GM12878 (cell line): ENCODE data around the gene COL8A2. TPM values are rescaled to one million over a fixed set of nuclear protein-coding genes. Genes with fewer than 3 reads are reported as not detected.

Experiments used
- ATAC-seq: fragments of 200-7000 bp; cut with Tn5 transposase; 3 replicates; pipeline ENCODE4 v1.9.1; 2020; ENCODE audit warnings: mild to moderate bottlenecking, moderate library complexity
- BruUV-seq: library from RNA; stranded (reverse); fragments of 400-500 nt; replicated peaks from 2 replicates; lab custom pipeline; 2021; lab: Mats Ljungman, UMichigan
- CTCF ChIA-PET: fragments of 300-600 bp; sonication (Branson Sonifier 250); formaldehyde crosslinking; extraction: SDS; loops from one replicate; lab custom pipeline; 2021; ENCODE audit warnings: inconsistent platforms; lab: Yijun Ruan, JAX
- POLR2A ChIA-PET: fragments of 350-600 bp; formaldehyde crosslinking; extraction: SDS; loops from one replicate; lab custom pipeline; 2021; ENCODE audit warnings: inconsistent platforms; lab: Charles Lee
- RAD21 ChIA-PET: fragments of 300-600 bp; sonication (Branson Sonifier 250); formaldehyde crosslinking; loops from one replicate; lab custom pipeline; 2023; ENCODE audit warnings: antibody characterized with exemption; ENCODE audit not compliant: unreplicated experiment; lab: Charles Lee
- SMC1A ChIA-PET: fragments of 300-600 bp; sonication (Branson Sonifier 250); formaldehyde crosslinking; loops from one replicate; lab custom pipeline; 2023; ENCODE audit not compliant: unreplicated experiment, uncharacterized antibody; lab: Charles Lee
- DNase-seq: peaks from one replicate; pipeline ENCODE4 v3.0.0-alpha.2; 2011; ENCODE audit warnings: low read depth, low spot score
- FAIRE-seq: peaks from 3 replicates; lab custom pipeline; 2011; peaks lifted over from hg19 to GRCh38; lab: Jason Lieb, UNC
- H2AFZ ChIP-seq: 2 replicates; pipeline ENCODE4 v1.6.0; 2011; ENCODE audit warnings: low read depth, low read length, control low read depth; ENCODE audit not compliant: control insufficient read depth
- H3K27ac ChIP-seq: 2 replicates; pipeline ENCODE4 v1.5.1; 2011; ENCODE audit warnings: control low read depth; ENCODE audit not compliant: control insufficient read depth, insufficient read depth
- H3K27me3 ChIP-seq, 2 experiments: replicated peaks in 1 of 2; 2 replicates each; pipeline versions ENCODE4 v1.6.0 to v1.6.1; 2011; ENCODE audit warnings: low read length in 1 of 2; ENCODE audit not compliant: control insufficient read depth in 2 of 2, insufficient read depth in 2 of 2
- H3K36me3 ChIP-seq, 2 experiments: 2 replicates each; pipeline ENCODE4 v1.5.1; 2011; ENCODE audit warnings: low read length in 1 of 2; ENCODE audit not compliant: control insufficient read depth in 2 of 2, insufficient read depth in 2 of 2
- H3K4me1 ChIP-seq: 2 replicates; pipeline ENCODE4 v1.6.1; 2011; ENCODE audit warnings: mild to moderate bottlenecking, low read length, moderate library complexity, mixed read lengths; ENCODE audit not compliant: control insufficient read depth, insufficient read depth
- H3K4me2 ChIP-seq: 2 replicates; pipeline ENCODE4 v1.6.0; 2011; ENCODE audit warnings: control low read depth; ENCODE audit not compliant: control insufficient read depth, insufficient read depth
- H3K4me3 ChIP-seq: fragments of 200-600 bp; sonication (generic); 2 replicates; pipeline ENCODE4 v1.5.1; 2016
- H3K79me2 ChIP-seq: 2 replicates; pipeline ENCODE4 v1.6.0; 2011; ENCODE audit warnings: low read length; ENCODE audit not compliant: control insufficient read depth, insufficient read depth
- H3K9ac ChIP-seq: 2 replicates; pipeline ENCODE4 v1.8.0; 2011; ENCODE audit warnings: low read length, control low read depth, mixed read lengths; ENCODE audit not compliant: control insufficient read depth, insufficient read depth
- H3K9me3 ChIP-seq: replicated peaks from 3 replicates; pipeline ENCODE4 v1.5.1; 2011; ENCODE audit warnings: mild to moderate bottlenecking, low read length; ENCODE audit not compliant: control insufficient read depth, insufficient read depth
- H4K20me1 ChIP-seq: 2 replicates; pipeline ENCODE4 v1.6.0; 2011; ENCODE audit not compliant: control insufficient read depth, insufficient read depth
- MLLT1 ChIP-seq: fragments of 450-650 bp; IDR thresholded peaks from 2 replicates; pipeline ENCODE4 v1.6.1; 2016; ENCODE audit warnings: mild to moderate bottlenecking
- TCF3 ChIP-seq: IDR thresholded peaks from 2 replicates; pipeline ENCODE4 v1.6.1; 2012; ENCODE audit warnings: low read depth, mild to moderate bottlenecking, low read length, borderline replicate concordance; ENCODE audit not compliant: insufficient read depth
- WGBS: methylation state at CpG from one replicate; pipeline ENCODE4 v1.1.6; 2016; ENCODE audit warnings: low lambda C conversion rate; ENCODE audit not compliant: insufficient replicate concordance, insufficient coverage; ENCODE audit errors: missing lambda C conversion rate; 5-methylcytosine and 5-hydroxymethylcytosine counted together
- in situ Hi-C: fragments of 300-500 bp; cut with MboI; formaldehyde crosslinking; loops from 9 replicates; pipeline ENCODE4 v1.14.3; 2018; ENCODE audit warnings: mixed read lengths
- intact Hi-C: fragments of 100-400 bp; cut with micrococcal nuclease; formaldehyde crosslinking; loops from one replicate; pipeline ENCODE4 v1.14.2; 2022; ENCODE audit not compliant: unreplicated experiment
- polyA plus RNA-seq, 11 experiments: library from polyadenylated mRNA; depleted of rRNA in 4 of 11; unstranded in 6 of 11; stranded (reverse) in 5 of 11; fragments of >200 nt; fragmentation: Nextera tagmentation in 4 of 11; fragmentation: Illumina TruSeq in 1 of 11; extraction: Ambion mirVana in 4 of 11; extraction: Trizol in 1 of 11; gene quantifications; 1 replicate in 1 of 11; 2 replicates in 10 of 11; pipeline versions ENCODE4 v1.2.1 to v1.2.3, GENCODE V29; 2011 to 2016; ENCODE audit warnings: inconsistent platforms in 2 of 11, missing spikeins in 2 of 11, low read depth in 1 of 11
- total RNA-seq, 4 experiments: library from RNA; depleted of rRNA in 3 of 4; stranded (reverse); fragments of >200 nt in 3 of 4; fragmentation: Illumina TruSeq in 1 of 4; extraction: Trizol in 1 of 4; gene quantifications; 2 replicates each; pipeline versions ENCODE4 v1.2.1 to v1.2.3, GENCODE V29; 2013 to 2021

The COL8A2 gene
- total and polyA plus RNA-seq, 10 of the 15 experiments (the other 5 are each of a cell fraction or from before 2014, with no cell fraction given) = 0.01 TPM; not detected in 9

DNA sequence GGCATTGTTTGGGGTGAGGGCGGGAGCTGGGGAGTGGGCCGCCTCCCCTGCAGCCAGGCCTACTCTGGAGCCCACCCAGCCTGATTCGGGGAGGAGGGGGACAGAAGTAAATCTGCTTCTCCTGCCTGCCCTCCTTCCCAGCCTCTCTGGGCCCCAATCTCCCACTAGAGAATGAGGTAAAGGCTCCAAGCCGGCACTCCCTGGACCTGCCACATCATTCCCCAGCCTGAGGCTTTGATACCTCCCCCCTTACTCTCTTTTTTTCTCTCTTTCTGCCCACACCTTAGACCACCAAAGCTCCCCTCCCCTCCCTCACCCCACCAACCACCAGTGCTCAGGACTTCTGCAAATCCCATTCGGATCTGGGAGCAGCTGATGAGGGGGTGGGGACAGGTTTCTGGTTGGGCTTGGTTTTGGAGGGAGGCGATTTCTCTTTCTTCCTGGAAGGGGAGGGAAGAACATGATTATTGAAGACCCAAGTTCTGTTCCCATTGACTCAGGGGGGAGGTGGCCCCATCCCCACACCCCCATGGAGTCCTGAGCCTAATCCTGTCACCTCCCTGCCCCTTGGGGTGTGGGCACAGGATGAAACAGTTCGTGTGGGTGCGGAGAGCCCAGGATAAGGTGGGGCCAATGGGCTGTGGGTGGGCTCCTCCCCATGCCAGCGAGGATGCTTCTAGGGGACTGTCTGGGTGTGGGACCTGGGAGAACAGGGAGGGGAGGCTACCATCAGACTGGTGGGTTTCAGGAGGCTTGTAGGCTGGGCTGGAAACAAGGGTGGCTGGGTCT, 32.3 kb upstream of the COL8A2 start:
- CTCF ChIA-PET = interaction anchor here (0.6 to 10.2 kb wide), 5 partner anchors 8 to 212 kb away, joined by 3 to 262 read pairs (median 4); partner anchors contain the start of gene SH3D21
- no peak for DNase-seq
- peak overlapping the region; percentile 85 for H3K27ac ChIP-seq
- TF ChIP-seq TCF3 (no peak), MLLT1 (0 out of 2 replicates have a peak, but pooled peaks have one; percentile 9)
- TF ChIP-seq, all 136 proteins: peak for 1
- peak overlapping the region; percentile 82 for H3K9ac ChIP-seq
- H3K4me3 ChIP-seq = peak overlapping the region; percentile 99
- ChIA-PET POLR2A (interaction anchor here (0.5 to 3.7 kb wide), 4 partner anchors 56 to 229 kb away, joined by 3 to 13 read pairs (median 4); partner anchors contain the start of gene THRAP3), RAD21 (interaction anchor here (0.6 to 2.9 kb wide), 4 partner anchors 8 to 55 kb away, joined by 3 to 19 read pairs (median 4); partner anchors contain the start of gene TRAPPC3), SMC1A (interaction anchor here (0.6 to 1.2 kb wide), 2 partner anchors 31 to 124 kb away, joined by 3 read pairs; no protein-coding TSS in a partner anchor)
- H3K79me2 ChIP-seq = peaks cover 72% of the 10 kb centered on the region
- WGBS = 7% methylated on average over 7 of the region's 9 CpGs
- no peak overlapping the region; the same call in 1 of the 2 replicates for H2AFZ ChIP-seq
- ATAC-seq (no peak), FAIRE-seq (no peak)
- H4K20me1 ChIP-seq = no peaks in the 10 kb centered on the region; the same call in 1 of the 2 replicates
- in situ Hi-C loops (no loop called here), intact Hi-C loops (loop anchor here (10.0 kb wide), 1 partner anchor 227 kb away; the partner anchor contains the start of gene STK40)
- peaks cover 40% of the 10 kb centered on the region for H3K4me1 ChIP-seq
- peaks cover 0 to 8% of the 10 kb centered on the region in 2 experiments; a peak in 2 of 4 replicates for H3K36me3 ChIP-seq
- BruUV-seq = no TSS peak
- peak overlapping the region; percentile 98 for H3K4me2 ChIP-seq
- H3K27me3 ChIP-seq = no peaks in the 10 kb centered on the region
- no peaks in the 10 kb centered on the region for H3K9me3 ChIP-seq
